ENCODE data around the gene PLEKHG1.
A peak's percentile ranks its signal among the peaks of the same experiment; 100 is the strongest.

PLEKHG1 gene

DNA sequence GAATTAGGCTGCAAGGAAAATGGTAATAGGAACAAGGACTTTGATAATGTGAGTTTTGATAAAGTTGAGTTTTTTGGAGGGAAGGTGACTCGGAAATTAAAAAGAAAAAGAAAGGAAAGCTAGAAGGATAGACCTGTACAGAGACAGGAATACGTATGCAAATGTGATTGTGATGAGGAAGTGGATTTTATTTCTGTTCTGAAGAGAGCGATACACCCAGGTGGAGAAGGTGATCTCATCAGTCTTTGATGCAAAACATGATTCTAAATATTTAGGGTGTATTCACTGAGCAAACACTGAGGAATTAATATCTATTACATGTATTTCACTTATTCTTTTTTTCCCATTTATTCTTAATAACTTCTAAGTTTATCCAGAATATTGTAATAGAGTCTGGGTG lies 9.2 kb upstream of the PLEKHG1 start:
- DNase-seq, result no peak

DNA sequence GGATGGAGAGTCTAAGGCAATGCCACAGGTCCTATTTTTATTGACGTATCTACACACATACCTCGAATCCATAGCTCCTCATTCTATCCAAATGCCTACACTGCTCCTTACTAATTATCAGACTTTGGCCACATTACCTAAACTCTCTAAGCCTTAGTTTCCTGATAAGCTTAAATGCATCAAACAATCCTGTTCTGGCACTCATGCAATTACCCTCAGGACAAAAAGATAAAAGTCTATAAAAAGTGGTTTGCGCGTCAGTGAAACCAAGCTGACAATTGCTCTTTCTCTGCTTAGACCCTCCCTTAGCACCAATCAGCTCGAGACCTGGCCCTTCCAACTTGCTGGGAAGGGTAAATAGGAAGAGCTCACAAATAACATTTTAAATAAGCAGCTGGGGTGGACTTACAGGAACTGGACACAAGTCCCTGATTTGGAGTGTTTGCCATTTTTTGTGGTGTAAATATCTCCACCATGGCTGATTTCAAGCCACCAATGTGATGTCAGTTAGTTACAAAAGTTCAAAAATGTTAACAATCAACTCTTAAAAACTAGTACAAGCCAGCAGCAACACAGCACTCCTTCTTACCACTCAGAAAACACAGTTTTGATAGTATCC lies 7.2 kb upstream of the PLEKHG1 start:
- DNase-seq, result no peak

DNA sequence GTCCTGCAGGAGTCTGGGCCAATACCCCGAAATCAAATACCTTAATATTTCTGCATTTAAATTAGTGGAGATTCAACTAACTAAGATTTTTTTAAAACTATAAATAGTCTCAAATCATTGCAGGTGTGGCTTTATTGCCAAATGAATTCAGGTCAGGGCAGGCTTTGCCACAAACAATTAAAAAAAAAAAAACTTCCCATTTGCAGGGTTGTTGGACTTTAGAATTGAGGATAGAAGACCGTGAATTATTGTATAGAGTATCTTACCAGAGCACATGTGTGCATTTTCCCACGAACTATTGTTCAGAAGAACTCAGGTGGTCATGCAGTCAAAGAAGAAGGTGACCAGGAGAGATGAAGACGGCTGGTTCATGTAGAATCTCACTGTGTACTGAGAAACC lies 6.6 kb upstream of the PLEKHG1 start:
- no peak for DNase-seq

DNA sequence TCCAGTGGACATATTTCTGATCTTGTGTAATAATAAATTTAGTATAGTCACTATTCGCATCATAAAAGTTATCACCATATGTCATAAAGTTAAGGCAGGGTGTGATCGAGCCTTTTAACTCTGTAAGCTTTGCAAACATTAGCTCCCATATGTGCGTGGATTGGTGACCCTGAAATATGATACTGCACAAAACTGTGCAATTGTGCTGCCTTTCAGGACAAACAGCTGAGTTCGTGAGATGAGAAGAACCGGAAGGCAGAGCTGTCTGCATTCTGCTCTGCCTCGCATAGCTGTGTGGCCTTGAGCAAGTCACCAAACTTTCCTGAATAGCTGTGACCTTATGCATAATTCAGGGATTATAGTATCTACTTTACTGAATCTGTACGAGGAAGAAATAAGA lies 3.2 kb upstream of the PLEKHG1 start:
- DNase-seq, result no peak

DNA sequence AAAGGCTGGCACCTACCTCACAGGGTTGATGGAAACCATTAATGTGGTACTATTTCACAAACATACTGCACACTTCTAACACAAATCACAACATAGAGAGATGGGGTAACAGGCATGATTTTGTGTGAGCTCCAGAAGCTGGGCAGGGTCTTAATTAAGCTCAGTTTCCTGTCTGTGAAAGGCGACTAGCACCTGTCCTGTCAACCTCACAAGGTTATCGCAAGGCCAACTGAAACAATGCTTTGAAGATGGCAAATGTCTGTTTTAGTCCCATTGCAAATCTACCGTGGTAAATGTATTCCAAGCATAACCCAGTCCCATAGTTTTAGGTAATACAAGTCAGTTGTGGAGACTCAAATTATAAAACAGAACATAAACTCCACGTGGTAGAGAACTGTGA lies 1.3 kb upstream of the PLEKHG1 start:
- DNase-seq, result no peak

DNA sequence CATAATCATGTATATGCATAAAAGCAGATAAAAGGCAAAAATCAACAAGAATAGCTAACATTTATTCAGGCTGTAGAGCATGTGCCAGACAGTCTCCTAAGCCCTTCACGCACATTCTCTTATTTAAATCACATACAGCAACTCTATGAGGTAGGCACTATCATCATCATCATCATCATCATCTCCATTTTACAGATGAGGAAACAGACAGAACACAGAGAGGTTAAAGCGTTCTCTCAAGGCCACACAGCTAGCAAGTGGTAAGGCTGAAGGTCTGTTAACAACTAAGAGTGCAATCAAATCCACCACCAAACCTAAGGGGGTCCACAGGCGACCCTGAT lies 857 bp upstream of the PLEKHG1 start:
- no peak for DNase-seq

DNA sequence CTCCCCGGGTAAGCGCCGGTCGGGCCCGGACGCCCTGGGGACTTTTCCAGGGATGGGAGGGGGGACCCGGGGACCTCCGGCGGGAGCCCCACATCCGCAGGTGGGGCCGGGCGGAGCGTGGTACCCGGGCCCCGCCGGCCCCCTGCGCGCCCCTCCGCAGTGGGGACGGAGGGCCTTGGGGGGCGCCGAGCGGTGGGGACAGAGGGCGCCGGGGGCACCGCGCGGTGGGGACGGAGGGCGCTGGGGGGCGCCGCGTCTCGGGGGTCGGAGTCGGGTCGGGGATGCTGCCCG lies 270 bp downstream of the PLEKHG1 start:
- no peak for DNase-seq

DNA sequence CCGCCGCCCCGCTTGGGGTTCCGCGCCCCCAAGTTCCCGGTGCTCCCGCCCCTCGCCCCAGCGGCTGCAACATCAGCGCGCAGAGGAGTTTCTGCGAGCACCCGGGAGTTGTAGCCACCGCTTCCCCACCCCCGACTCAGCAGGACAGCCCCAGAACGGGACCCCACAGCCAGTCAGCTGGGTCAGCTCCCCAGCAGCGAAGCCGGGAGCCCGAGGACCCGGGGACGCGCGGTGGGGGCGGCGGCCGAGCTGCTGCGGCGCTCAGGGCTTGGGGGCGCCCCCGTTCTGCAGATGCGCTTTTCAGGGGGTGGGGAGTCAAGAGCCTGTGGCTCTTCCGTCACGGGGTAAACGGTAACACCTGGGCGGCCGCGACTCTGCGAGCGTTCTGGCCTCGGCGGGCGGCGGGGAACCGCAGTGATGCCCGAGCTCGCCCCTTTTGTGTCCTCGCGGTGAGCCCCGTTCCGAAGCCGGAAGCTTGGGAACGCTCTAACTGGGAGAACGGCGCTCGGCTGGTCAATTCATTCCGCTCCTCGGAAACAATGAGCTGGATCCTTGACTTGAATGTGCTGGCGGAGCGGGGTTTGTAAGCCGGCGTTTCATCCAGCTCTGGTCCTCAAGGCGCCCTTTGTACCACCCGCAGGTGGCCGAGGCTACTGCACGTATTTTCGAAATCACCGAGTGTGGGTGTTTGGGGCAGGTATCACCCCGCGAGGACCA lies 774 bp downstream of the PLEKHG1 start:
- peak; percentile 52 for DNase-seq

DNA sequence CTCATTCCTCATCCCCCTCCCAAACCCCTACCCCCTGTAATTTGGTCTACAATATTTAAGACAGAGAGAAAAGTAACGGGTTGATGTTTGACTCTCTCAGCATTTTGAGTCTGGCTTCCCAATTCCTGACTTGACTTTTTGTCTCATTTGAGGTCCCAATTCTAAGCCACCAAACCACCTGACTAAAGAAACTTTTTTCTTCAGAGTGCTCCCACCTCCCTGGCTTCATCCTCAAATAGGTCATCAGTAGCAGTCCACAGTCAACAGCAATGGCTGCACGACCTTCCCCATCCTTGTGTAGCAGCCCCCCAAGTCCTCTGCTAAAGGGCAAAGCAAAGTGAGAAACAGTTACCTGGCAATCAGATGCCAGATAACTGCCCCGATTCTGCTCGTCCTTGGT lies 1.8 kb downstream of the PLEKHG1 start:
- no peak for DNase-seq

DNA sequence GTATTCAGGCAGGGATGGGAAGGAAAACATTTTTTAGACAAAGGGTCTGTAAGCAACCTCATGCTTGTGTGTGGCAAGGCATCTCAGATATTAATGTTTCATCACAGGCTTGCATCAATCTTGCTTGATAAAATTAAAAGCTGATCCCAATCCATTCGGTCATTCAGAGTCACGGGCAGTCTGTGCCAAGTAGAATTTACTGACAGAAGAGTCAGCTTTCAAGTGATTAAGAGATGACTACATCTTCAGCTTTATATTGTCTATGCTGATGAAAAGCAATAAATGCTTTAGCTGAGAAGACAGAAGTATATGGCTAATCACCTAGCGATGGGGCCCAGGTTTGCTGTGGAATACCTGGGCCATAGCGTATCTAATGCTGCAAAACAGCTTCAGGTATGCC lies 3.5 kb downstream of the PLEKHG1 start:
- DNase-seq, result no peak

DNA sequence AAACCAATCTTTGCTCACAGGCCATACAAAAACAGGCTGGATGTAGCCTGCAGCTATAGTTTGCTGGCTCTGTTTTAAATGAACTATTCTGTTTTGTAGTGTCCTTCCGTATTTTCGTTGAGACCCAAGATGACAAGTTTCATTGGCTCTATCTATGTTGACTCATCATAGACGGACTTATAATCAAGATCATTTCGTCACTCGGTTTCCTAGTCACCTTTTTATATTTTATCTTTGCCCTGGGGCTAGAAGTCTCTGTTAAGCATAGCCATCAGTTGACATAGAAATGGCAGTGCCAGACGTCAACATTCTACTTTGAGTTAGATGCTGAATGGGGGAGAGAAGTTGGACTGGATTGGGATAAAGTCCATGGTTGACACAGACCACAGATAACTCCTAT lies 4.8 kb downstream of the PLEKHG1 start:
- DNase-seq, result no peak

DNA sequence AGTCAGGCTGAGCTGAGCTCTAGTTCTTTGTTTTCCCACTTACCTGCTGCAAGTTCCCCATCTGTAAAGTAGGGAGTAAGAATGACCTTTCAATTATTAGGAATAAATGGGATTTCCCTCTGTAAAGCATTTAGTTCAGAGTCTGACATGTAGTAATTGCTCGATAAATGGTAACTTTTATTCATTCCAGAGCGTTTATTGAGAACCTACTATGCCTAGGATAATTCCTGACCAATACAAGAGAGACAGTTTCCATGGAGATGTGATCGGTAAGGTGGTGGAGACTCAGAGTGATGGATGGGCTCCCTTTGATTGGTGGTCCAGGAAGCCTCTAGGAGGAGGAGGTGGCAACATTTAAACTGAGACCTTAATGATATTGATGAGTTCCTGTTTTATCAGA lies 5.6 kb downstream of the PLEKHG1 start:
- no peak for DNase-seq

DNA sequence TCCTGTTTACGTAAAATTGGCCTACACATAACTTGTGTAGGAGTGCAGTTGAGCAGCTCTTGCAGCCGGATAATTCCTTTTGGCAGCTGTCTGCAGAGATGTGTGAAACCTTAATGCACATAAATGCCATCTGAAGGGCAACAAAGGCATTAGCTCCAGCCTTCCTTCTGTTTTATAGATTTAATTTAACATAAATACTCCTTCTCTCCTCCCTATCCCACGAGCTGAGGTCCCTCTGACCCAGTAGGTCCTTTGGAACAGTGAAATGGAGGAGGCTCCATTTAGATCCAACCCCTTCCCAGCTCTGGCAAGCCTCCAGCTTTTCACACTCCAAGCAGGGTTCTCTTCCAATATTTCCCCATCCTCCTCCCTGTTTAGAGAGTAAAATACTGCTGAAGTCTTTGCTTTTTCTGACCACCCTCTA lies 6.5 kb downstream of the PLEKHG1 start:
- peak; percentile 10 for DNase-seq

DNA sequence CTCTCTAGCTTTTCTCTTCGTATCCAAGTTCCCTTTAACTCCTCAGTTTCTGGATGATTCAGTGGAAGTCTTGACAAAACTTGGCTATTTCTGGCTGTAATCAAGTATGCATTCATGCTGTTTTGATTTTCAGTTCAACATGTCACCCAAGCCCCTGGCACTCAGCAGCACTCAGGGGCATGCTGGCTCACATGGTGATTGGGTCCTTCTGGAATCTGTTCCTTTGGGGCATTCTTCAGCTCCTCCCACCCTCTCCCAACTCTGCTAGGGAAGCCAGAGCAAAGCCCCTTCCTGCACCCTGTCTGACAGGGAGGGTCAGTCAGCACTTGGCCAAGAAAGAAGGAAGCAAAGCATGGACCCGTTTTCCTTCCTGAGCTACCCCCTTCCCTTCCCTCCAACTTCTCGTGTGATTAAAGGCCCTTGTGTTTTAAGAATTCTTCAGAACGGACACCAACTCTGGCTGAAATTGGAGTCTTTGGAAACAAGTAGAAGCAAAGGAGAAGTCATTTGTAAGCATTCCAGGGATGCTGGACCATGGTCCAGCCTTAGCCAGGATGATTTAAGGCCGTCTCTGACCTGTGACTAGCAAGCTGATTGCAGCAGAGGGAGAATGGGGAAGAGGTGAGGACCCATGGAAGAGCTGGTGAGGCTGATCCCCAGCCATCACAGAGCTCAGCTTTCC lies 7.1 kb downstream of the PLEKHG1 start:
- no peak for DNase-seq

DNA sequence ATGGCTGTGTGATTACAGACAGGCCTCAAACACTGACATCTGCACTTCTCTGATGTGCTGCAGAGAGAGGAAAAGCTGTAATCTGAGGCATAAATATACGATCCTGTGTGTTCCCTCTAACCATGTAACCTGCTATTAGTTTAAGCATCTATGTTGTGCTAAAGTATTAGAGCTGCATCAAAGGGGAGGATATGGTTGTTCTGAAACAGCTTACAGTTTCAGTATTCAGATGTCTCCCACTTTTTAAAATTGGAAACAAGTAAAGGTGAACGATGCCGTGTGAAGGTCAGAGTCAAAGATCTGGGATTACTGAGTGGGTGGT lies 7.6 kb downstream of the PLEKHG1 start:
- DNase-seq, result peak; percentile 35

DNA sequence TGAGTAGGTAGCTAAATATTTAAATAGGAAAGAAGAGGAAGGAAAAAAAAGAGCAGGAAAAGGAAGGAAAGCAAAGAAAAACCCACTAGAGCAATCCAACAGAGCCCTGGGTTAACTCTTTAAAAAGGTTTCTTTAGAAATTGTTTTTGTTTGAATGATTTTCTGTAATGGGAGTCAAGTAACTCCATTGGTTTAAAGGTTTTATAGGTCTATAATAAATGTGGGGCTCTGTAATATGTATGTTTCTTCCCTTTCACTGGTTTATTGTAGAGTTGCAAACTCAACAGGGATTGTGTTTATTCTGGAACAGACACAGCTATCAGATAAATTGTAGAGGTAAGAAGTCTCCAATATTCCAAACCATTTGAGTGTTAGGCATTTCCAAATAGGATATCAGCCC lies 10.9 kb downstream of the PLEKHG1 start:
- no peak for DNase-seq

DNA sequence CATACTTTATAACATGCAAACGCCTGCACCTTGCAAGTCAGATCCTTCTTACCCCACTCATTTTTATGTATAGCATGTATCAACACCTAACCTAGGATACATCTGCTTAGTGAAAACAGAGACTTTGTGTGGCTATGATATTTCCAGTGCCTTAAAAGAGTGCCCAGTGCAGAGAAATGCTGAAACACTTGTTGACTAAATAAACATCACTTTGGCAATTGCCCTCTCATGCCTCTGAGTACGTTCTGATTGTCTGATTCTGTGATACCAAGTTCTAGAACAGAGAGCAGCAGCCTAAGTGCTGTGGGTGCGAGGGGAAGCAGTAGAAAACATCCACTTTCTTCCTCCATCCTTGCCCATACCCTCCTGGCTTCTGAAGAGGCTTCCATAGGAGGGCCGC lies 13.6 kb downstream of the PLEKHG1 start:
- DNase-seq, result no peak

DNA sequence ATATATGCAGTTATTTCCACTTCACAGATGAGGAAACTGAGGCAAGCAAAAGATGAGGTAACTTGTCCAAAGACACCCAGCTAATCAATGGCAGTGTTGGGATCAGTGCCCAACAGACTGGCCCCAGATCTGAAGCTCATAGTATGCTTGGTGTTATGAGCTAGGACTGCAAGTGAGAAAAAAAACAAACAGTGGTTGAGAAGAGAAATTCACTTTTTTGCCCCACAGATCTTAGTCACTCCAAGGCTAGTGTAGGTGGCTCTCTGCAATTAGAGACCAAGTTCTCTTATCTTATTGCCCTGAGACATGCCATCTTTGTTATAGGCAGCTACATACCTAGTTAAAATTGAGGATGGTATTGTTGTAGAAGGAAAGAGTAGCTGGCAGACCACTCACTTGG lies 16.3 kb downstream of the PLEKHG1 start:
- no peak for DNase-seq

DNA sequence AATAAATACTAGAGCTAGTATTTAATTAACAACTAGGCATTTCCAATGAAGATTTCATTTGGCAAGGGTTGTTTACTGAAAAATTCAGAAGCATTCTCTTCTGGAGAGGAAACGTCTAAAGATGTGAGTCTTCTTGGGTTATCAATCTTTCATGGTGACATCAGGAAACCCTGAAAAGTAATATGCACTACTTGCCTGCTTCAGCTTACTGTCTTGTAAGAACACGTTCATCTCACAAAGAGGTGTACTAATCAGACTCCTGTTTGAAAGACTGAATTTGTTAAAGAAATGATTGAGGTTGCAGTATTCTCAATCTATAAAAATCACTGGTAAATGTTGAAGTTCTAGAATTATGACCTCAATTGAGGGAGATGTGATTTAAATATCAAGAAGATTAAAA lies 16.9 kb downstream of the PLEKHG1 start:
- DNase-seq, result no peak

DNA sequence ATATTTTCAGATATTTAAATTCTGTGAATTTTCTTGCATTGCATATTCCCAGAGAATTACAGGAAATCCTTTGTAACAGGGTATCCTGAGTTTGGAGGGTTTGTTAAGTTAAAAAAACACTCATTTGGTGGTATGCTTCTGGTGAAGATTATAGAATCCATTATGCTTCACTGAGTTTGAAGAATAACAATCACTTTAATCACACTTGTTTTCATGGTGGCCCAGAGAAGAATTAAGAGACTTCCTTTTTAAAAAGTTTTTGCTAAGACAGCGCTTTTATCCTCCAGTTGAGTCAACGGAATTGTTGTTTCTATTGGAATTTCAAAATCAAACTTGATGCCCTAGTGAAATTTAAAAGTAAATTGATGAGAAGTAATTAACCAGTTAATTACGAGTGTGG lies 17.4 kb downstream of the PLEKHG1 start:
- no peak for DNase-seq

DNA sequence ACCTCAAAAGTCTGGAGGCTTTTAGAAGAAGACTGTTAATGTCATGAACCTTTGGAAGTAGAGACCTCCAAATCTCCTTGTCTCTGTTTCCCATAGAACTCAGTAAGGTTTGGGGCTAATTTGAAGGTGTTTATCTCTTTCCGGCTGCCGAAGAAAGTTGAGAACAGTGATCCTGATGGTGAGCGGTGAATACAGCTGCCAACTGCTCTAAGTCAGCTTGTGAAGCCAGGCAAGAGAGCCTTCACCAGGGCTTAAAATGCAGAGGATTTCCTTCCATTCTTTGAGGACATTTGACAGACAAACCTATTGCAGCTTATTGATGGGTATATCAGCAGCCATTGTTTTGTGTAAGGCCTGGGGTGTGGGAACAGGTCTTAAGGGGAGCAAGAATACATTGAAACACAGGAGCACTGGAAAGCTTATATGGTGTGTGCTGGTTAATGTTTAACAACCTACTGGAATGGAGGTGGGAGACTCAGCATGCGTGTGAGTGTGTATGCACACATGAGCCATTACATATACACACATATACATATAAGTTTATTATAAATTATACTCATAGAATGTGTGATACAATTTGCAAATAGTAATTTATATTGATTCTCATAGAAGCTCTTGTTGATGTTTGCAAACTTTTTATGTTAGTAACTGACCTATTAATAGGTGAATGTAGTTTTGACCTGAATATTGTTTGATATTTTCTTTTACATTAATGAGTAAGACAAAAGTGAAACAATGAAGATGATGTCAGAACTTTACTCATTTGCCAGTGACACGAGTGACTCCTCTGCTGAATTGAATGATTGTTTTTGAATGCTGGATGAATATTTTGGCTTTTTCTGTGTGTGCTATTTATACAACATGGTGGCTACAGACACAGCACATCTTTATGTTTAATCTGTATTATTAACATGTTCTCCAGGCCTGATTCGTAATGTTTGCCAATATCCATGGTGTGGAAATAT lies 18.1 kb downstream of the PLEKHG1 start:
- DNase-seq, result no peak

DNA sequence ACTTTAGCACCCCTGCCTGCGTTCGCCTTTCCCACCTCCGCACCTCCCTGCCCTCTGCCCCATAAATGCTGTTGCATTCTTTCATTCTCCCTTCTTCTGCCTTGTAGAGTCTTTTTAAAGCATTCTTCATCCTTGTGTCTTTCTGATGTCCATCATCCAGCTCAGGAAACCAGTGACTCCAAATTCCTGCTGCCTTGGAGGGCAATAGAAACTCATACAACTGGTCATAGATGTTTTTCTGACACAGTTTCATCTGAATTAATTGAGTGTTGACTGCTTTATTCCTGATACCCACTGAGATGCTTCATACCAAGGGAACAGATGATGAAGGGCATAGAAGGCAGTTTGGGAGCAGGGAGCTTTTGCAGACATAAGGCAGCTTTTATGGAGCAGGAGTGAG lies 19.6 kb downstream of the PLEKHG1 start:
- no peak for DNase-seq

DNA sequence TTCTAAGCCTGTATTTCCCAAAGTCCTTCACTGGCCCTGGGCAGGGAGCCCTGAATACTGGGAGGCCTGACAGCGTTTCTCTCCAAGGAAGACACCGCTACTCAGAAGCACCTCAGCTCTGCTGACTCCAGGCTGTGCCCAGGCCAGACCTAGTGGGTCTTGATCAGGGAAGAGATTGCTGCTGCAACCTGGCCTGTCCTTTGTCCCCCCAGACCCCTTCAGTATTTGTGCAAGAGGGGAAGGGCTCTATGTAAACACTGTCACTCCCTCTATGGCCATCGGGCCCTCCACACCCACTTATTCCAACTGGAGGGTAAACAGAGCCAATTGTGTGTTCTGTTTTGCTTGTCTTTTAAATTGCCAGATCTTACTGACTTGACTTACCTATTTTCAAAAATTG lies 20.6 kb downstream of the PLEKHG1 start:
- no peak for DNase-seq

DNA sequence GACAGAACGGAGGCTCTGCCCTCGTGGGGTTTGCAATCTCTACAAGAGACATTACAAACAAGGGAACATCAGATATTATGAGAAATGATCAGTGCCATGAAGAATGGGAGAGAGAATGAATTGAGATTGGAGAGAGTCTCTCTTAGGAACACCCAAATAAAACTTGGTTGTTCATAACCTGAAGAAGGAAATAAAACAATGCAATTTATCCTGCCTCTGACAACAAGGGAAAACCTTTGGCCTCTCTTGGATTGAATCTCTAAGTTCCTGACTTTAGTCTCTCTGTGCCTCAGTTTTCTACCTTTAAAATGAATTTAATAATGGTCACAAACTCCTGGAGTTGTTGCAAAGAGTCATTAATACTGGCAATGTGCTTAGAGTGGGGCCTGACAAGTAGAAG lies 21.1 kb downstream of the PLEKHG1 start:
- DNase-seq, result no peak

Data from NCI-H2227 treated with DMSO at 0.1 percent for 48 hours (cell line).